H1 (cell line): ENCODE data around the gene TYRO3. TPM values are rescaled to one million over a fixed set of nuclear protein-coding genes. Genes with fewer than 3 reads are reported as not detected.

ENCODE experiments used
- CTCF ChIA-PET: fragments of 300-600 bp; sonication (Branson Sonifier 250); formaldehyde crosslinking; loops from one replicate; lab custom pipeline; 2021; ENCODE audit not compliant: partially characterized antibody; lab: Charles Lee
- POLR2A ChIA-PET: fragments of 300-600 bp; sonication (Branson Sonifier 250); formaldehyde crosslinking; loops from one replicate; lab custom pipeline; 2021; ENCODE audit warnings: inconsistent platforms; ENCODE audit not compliant: partially characterized antibody; lab: Charles Lee
- DNase-seq, 2 experiments: peaks; one replicate each; pipeline versions ENCODE4 v3.0.0 to v3.0.0-alpha.2; 2010 to 2022; ENCODE audit warnings: low spot score in 2 of 2, low read depth in 1 of 2, mixed read lengths in 1 of 2
- FAIRE-seq: peaks from 2 replicates; lab custom pipeline; 2011; peaks lifted over from hg19 to GRCh38; lab: Jason Lieb, UNC
- H2AFZ ChIP-seq: 2 replicates; pipeline ENCODE4 v1.8.1; 2012; ENCODE audit warnings: low read length, inconsistent platforms
- H2AK5ac ChIP-seq: 2 replicates; pipeline ENCODE4 v1.6.1; 2013; ENCODE audit warnings: low read depth, low read length
- H2BK120ac ChIP-seq: replicated peaks from 2 replicates; pipeline ENCODE3; 2013; ENCODE audit warnings: low read depth, low read length, inconsistent platforms
- H2BK12ac ChIP-seq: 2 replicates; pipeline ENCODE4 v1.6.1; 2013; ENCODE audit warnings: low read depth, low read length
- H2BK15ac ChIP-seq: 2 replicates; pipeline ENCODE4 v1.6.1; 2013; ENCODE audit warnings: low read length
- H2BK20ac ChIP-seq: 2 replicates; pipeline ENCODE4 v1.6.1; 2013; ENCODE audit warnings: low read length
- H2BK5ac ChIP-seq: 2 replicates; pipeline ENCODE4 v1.6.1; 2013; ENCODE audit warnings: low read depth, low read length
- H3K14ac ChIP-seq: 2 replicates; pipeline ENCODE4 v1.6.1; 2013; ENCODE audit warnings: inconsistent platforms; ENCODE audit not compliant: insufficient read length
- H3K18ac ChIP-seq: 2 replicates; pipeline ENCODE4 v1.6.1; 2013; ENCODE audit warnings: low read length; ENCODE audit errors: extremely low read depth
- H3K23ac ChIP-seq: 2 replicates; pipeline ENCODE4 v1.6.1; 2013; ENCODE audit warnings: inconsistent platforms; ENCODE audit not compliant: insufficient read length
- H3K23me2 ChIP-seq: 2 replicates; pipeline ENCODE4 v1.6.1; 2013; ENCODE audit warnings: low read depth, low read length
- H3K27ac ChIP-seq: 2 replicates; pipeline ENCODE4 v1.6.1; 2011; ENCODE audit warnings: low read depth, low read length, inconsistent platforms
- H3K27me3 ChIP-seq, 4 experiments: replicated peaks in 1 of 4; 1 replicate in 1 of 4; 2 replicates in 3 of 4; pipeline versions ENCODE4 v1.6.1 to v1.8.1; 2011 to 2013; ENCODE audit warnings: low read length in 3 of 4, mild to moderate bottlenecking in 3 of 4, inconsistent platforms in 2 of 4, mixed read lengths in 2 of 4, moderate library complexity in 1 of 4; ENCODE audit not compliant: control insufficient read depth in 3 of 4, insufficient read depth in 3 of 4; ENCODE audit errors: extremely low read depth in 1 of 4
- H3K36me3 ChIP-seq, 4 experiments: 2 replicates each; pipeline versions ENCODE4 v1.6.1 to v1.8.1; 2011 to 2013; ENCODE audit warnings: mild to moderate bottlenecking in 4 of 4, low read length in 3 of 4, moderate library complexity in 2 of 4, control low read depth in 1 of 4, inconsistent platforms in 1 of 4; ENCODE audit not compliant: insufficient read depth in 4 of 4, control insufficient read depth in 2 of 4
- H3K4ac ChIP-seq: replicated peaks from 2 replicates; pipeline ENCODE3; 2013; ENCODE audit warnings: low read length, low read depth, mixed read lengths, inconsistent platforms; ENCODE audit not compliant: insufficient read length
- H3K4me1 ChIP-seq, 4 experiments: replicated peaks in 1 of 4; 1 replicate in 1 of 4; 2 replicates in 3 of 4; pipeline versions ENCODE4 v1.6.1 to v1.8.1; 2011 to 2013; ENCODE audit warnings: low read length in 3 of 4, inconsistent platforms in 2 of 4, mixed read lengths in 1 of 4; ENCODE audit not compliant: insufficient read depth in 4 of 4, control insufficient read depth in 3 of 4
- H3K4me2 ChIP-seq, 2 experiments: 2 replicates each; pipeline versions ENCODE4 v1.6.1 to v1.8.1; 2011 to 2013; ENCODE audit warnings: low read depth in 2 of 2, low read length in 2 of 2, control low read depth in 1 of 2, inconsistent platforms in 1 of 2, mild to moderate bottlenecking in 1 of 2; ENCODE audit not compliant: insufficient read depth in 1 of 2
- H3K4me3 ChIP-seq, 4 experiments: fragments of 200-600, 300-600 bp in 1 of 4; sonication (generic), shearing (Covaris generic), sonication (Bioruptor Twin) in 1 of 4; 2 replicates each; pipeline versions ENCODE4 v1.5.1 to v1.8.1; 2011 to 2016; ENCODE audit warnings: low read length in 4 of 4, low read depth in 3 of 4, control low read depth in 2 of 4, inconsistent platforms in 2 of 4, mild to moderate bottlenecking in 2 of 4, mixed read lengths in 1 of 4, moderate library complexity in 1 of 4; ENCODE audit not compliant: insufficient read depth in 2 of 4; ENCODE audit errors: extremely low read depth in 1 of 4
- H3K56ac ChIP-seq: replicated peaks from 2 replicates; pipeline ENCODE3; 2013; ENCODE audit warnings: low read depth, mild to moderate bottlenecking, mixed read lengths, low read length, inconsistent platforms; ENCODE audit not compliant: insufficient read length
- H3K79me1 ChIP-seq: 2 replicates; pipeline ENCODE4 v1.6.1; 2013; ENCODE audit warnings: low read depth, low read length, control low read depth
- H3K79me2 ChIP-seq, 2 experiments: 2 replicates each; pipeline versions ENCODE4 v1.6.1 to v1.8.1; 2012 to 2013; ENCODE audit warnings: low read length in 2 of 2, mild to moderate bottlenecking in 2 of 2, inconsistent platforms in 1 of 2; ENCODE audit not compliant: insufficient read depth in 2 of 2, control insufficient read depth in 1 of 2
- H3K9ac ChIP-seq, 4 experiments: replicated peaks in 1 of 4; 1 replicate in 1 of 4; 2 replicates in 3 of 4; pipeline versions ENCODE4 v1.6.1 to v1.8.1; 2011 to 2013; ENCODE audit warnings: low read depth in 3 of 4, low read length in 3 of 4, control low read depth in 2 of 4, mild to moderate bottlenecking in 2 of 4, moderate library complexity in 2 of 4, inconsistent platforms in 1 of 4; ENCODE audit errors: extremely low read depth in 1 of 4
- H3K9me3 ChIP-seq, 2 experiments: 2 replicates each; pipeline versions ENCODE4 v1.6.1 to v1.8.1; 2012 to 2013; ENCODE audit warnings: mild to moderate bottlenecking in 2 of 2, moderate library complexity in 2 of 2, control low read depth in 1 of 2, inconsistent platforms in 1 of 2, low read depth in 1 of 2, low read length in 1 of 2, mixed read lengths in 1 of 2; ENCODE audit not compliant: insufficient read depth in 2 of 2
- H4K20me1 ChIP-seq, 2 experiments: replicated peaks in 1 of 2; 2 replicates each; pipeline versions ENCODE3 to v1.8.1; 2011 to 2013; ENCODE audit warnings: inconsistent platforms in 2 of 2, low read length in 2 of 2, mild to moderate bottlenecking in 1 of 2; ENCODE audit not compliant: insufficient read depth in 2 of 2, control insufficient read depth in 1 of 2
- H4K5ac ChIP-seq: 2 replicates; pipeline ENCODE4 v1.6.1; 2013; ENCODE audit warnings: low read length, low read depth, mixed read lengths, inconsistent platforms; ENCODE audit not compliant: insufficient read length
- H4K8ac ChIP-seq: 2 replicates; pipeline ENCODE4 v1.8.0; 2013; ENCODE audit warnings: mild to moderate bottlenecking, moderate library complexity, low read length, inconsistent platforms; ENCODE audit not compliant: insufficient read depth; ENCODE audit errors: extremely low read depth
- H4K91ac ChIP-seq: replicated peaks from 2 replicates; pipeline ENCODE3; 2013; ENCODE audit warnings: low read length, mixed read lengths, inconsistent platforms; ENCODE audit not compliant: insufficient read length
- BRCA1 ChIP-seq: IDR thresholded peaks from 2 replicates; pipeline ENCODE4 v1.6.1; 2012; ENCODE audit warnings: low read depth, low read length, improper control_type of control experiment
- CBX8 ChIP-seq: fragments of 300-800, 300-1000 bp; sonication (generic); IDR thresholded peaks from 2 replicates; pipeline ENCODE4 v1.7.1; 2016; ENCODE audit warnings: low read depth, low read length, borderline replicate concordance
- CEBPB ChIP-seq: IDR thresholded peaks from 2 replicates; pipeline ENCODE4 v1.6.1; 2012; ENCODE audit warnings: low read depth, low read length
- CHD2 ChIP-seq: IDR thresholded peaks from 2 replicates; pipeline ENCODE4 v1.6.1; 2012; ENCODE audit warnings: low read length, improper control_type of control experiment
- E2F6 ChIP-seq: IDR thresholded peaks from 2 replicates; pipeline ENCODE4 v1.6.1; 2012; ENCODE audit warnings: inconsistent platforms
- PHF8 ChIP-seq: fragments of 200-600 bp; sonication (generic); conservative IDR thresholded peaks from 2 replicates; pipeline ENCODE4 v1.7.1; 2012; ENCODE audit warnings: low read depth, mild to moderate bottlenecking, inconsistent platforms, low read length, moderate library complexity
- SAP30 ChIP-seq: fragments of 300-600 bp; sonication (generic); IDR thresholded peaks from 2 replicates; pipeline ENCODE4 v1.7.1; 2012; ENCODE audit warnings: low read length, moderate library complexity, mild to moderate bottlenecking, inconsistent platforms; ENCODE audit not compliant: insufficient read depth, insufficient replicate concordance
- SIRT6 ChIP-seq: IDR thresholded peaks from one replicate; pipeline ENCODE4 v1.7.1; 2012; ENCODE audit warnings: low read length, inconsistent platforms
- SUZ12 ChIP-seq: fragments of 200-600 bp; sonication (generic); IDR thresholded peaks from 2 replicates; pipeline ENCODE4 v1.6.1; 2012; ENCODE audit warnings: mild to moderate bottlenecking, inconsistent platforms, low read length, moderate library complexity, mixed read lengths
- TCF12 ChIP-seq: IDR thresholded peaks from 2 replicates; pipeline ENCODE4 v1.6.1; 2011; ENCODE audit warnings: low read depth, mild to moderate bottlenecking, low read length
- WGBS, 2 experiments: shearing (Covaris generic) in 1 of 2; methylation state at CpG; one replicate each; pipeline versions ENCODE4 v1.1.6 to v1.1.7; 2013 to 2015; ENCODE audit warnings: low lambda C conversion rate in 2 of 2, mixed read lengths in 2 of 2, inconsistent platforms in 1 of 2, low coverage in 1 of 2, missing lambda C conversion rate in 1 of 2; ENCODE audit not compliant: insufficient replicate concordance in 2 of 2, insufficient coverage in 1 of 2, insufficient read length in 1 of 2; ENCODE audit errors: extremely low coverage in 1 of 2, missing lambda C conversion rate in 1 of 2; 5-methylcytosine and 5-hydroxymethylcytosine counted together
- polyA plus RNA-seq, 7 experiments: library from polyadenylated mRNA; depleted of rRNA in 3 of 7; stranded (reverse) in 5 of 7; unstranded in 2 of 7; fragments of >200 nt in 5 of 7; fragments of 200-250 nt in 2 of 7; gene quantifications; 1 replicate in 5 of 7; 2 replicates in 1 of 7; 4 replicates in 1 of 7; pipeline versions ENCODE4 v1.2.1 to v1.2.3, GENCODE V29; 2011 to 2013; ENCODE audit warnings: missing spikeins in 2 of 7, mixed read lengths in 2 of 7
- total RNA-seq: library from RNA; stranded (reverse); fragmentation: NEBNext Ultra II Directional; extraction: Animal tissue kit (Norgen Biotek cat#: 25700); gene quantifications from 2 replicates; pipeline ENCODE4 v1.2.1, GENCODE V29; 2021
- TF ChIP-seq, protein P1 (sequence below), 3 experiments: IDR thresholded peaks; 1 replicate in 2 of 3; 2 replicates in 1 of 3; pipeline versions ENCODE4 v1.5.1 to v1.6.1; 2011; ENCODE audit warnings: low read length in 3 of 3, mild to moderate bottlenecking in 3 of 3, inconsistent platforms in 2 of 3, low read depth in 1 of 3, moderate library complexity in 1 of 3; ENCODE audit not compliant: insufficient read depth in 1 of 3; ENCODE audit errors: control extremely low read depth in 1 of 3

Gene TYRO3
- total and polyA plus RNA-seq, 2 of the 8 experiments (the other 6 are each of a cell fraction or from before 2014, with no cell fraction given): 82.7 to 98.8 TPM

DNA sequence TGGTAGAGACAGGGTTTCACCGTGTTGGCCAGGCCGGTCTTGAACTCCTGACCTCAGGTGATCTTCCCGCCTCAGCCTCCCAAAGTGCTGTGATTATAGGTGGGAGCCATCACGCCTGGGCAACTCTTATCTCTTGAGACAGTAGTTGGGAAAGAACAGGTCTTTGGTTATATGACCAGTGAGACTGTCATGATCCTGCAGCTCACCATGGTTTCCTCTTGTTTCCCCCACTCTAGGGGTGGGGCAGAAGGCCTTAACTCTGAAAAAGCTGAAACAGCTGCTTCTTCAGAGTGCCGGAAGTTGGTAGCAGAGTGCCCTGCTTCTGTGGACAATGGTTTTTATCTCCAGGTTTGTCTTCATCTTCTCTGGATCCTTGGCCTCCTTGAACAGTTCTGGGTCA lies 4.7 kb upstream of the TYRO3 start:
- no peak overlapping the region for H3K23ac ChIP-seq
- no peak overlapping the region for H3K56ac ChIP-seq
- H3K79me2 ChIP-seq: no peaks in the 10 kb centered on the region
- no peak overlapping the region for H3K9ac ChIP-seq
- no peak overlapping the region for H2BK12ac ChIP-seq
- peaks cover 3 to 9% (median 6%) of the 10 kb centered on the region in 4 experiments; a peak in 6 of 7 replicates for H3K4me1 ChIP-seq
- H3K79me1 ChIP-seq: no peaks in the 10 kb centered on the region; the same call in 1 of the 2 replicates
- H4K91ac ChIP-seq: no peak overlapping the region
- H3K23me2 ChIP-seq: peaks cover 2% of the 10 kb centered on the region; the same call in 1 of the 2 replicates
- no peak overlapping the region for H4K8ac ChIP-seq
- H3K4me2 ChIP-seq: no peak overlapping the region
- no peak overlapping the region for H2BK20ac ChIP-seq
- H2AFZ ChIP-seq: no peak overlapping the region
- no peak overlapping the region for H2AK5ac ChIP-seq
- H2BK5ac ChIP-seq: no peak overlapping the region
- H3K27me3 ChIP-seq: no peaks in the 10 kb centered on the region; a peak in 1 of 7 replicates
- no peaks in the 10 kb centered on the region for H3K9me3 ChIP-seq
- no peak for DNase-seq
- ChIA-PET CTCF (interaction anchor here (0.6 to 2.3 kb wide), 5 partner anchors 11 to 107 kb away, joined by 3 to 8 read pairs (median 3); no protein-coding TSS in a partner anchor), POLR2A (interaction anchor here (0.9 to 21.2 kb wide), 3 partner anchors 9 to 28 kb away, joined by 3 to 643 read pairs (median 9); partner anchors contain the start of gene RPAP1)
- no peak overlapping the region for H2BK120ac ChIP-seq
- no peak overlapping the region for H3K14ac ChIP-seq
- no peak overlapping the region for H4K5ac ChIP-seq
- no peak overlapping the region for H3K4me3 ChIP-seq
- no peak overlapping the region for H3K27ac ChIP-seq
- H3K18ac ChIP-seq: no peak overlapping the region
- WGBS, 2 experiments: 86% methylated on average over 5 of the region's 5 CpGs; no CpG with 5 or more reads in 1 of the 2 experiments
- no peak for FAIRE-seq
- H4K20me1 ChIP-seq: peaks cover 0 to 1% of the 10 kb centered on the region in 2 experiments
- no peak overlapping the region for H2BK15ac ChIP-seq
- H3K36me3 ChIP-seq: no peaks in the 10 kb centered on the region
- no peak overlapping the region for H3K4ac ChIP-seq
- TF ChIP-seq CBX8: no peak
- TF ChIP-seq, protein P1, sequence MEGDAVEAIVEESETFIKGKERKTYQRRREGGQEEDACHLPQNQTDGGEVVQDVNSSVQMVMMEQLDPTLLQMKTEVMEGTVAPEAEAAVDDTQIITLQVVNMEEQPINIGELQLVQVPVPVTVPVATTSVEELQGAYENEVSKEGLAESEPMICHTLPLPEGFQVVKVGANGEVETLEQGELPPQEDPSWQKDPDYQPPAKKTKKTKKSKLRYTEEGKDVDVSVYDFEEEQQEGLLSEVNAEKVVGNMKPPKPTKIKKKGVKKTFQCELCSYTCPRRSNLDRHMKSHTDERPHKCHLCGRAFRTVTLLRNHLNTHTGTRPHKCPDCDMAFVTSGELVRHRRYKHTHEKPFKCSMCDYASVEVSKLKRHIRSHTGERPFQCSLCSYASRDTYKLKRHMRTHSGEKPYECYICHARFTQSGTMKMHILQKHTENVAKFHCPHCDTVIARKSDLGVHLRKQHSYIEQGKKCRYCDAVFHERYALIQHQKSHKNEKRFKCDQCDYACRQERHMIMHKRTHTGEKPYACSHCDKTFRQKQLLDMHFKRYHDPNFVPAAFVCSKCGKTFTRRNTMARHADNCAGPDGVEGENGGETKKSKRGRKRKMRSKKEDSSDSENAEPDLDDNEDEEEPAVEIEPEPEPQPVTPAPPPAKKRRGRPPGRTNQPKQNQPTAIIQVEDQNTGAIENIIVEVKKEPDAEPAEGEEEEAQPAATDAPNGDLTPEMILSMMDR (IDR thresholded peaks at IDR 0.05; ENCODE audit: control extremely low read depth in 1 of 3, insufficient read depth in 1 of 3, low read depth in 1 of 3, low read length in 3 of 3): no peak
- TF ChIP-seq SAP30: no peak
- TF ChIP-seq BRCA1: no peak
- TF ChIP-seq TCF12: no peak
- no peak for TF ChIP-seq CHD2
- no peak for TF ChIP-seq SUZ12
- TF ChIP-seq PHF8: no peak
- TF ChIP-seq E2F6: no peak
- no peak for TF ChIP-seq SIRT6
- TF ChIP-seq CEBPB: no peak
